Thymus (tissue), 11 donors: ENCODE results near the gene IGFBP2. TPM values are rescaled to one million over a fixed set of nuclear protein-coding genes. Genes with fewer than 3 reads are reported as not detected.
A peak's percentile ranks its signal among the peaks of the same experiment; 100 is the strongest.
"Not testable (repeated sequence)": the region's sequence is repeated elsewhere in the genome, so short reads cannot be mapped to it uniquely, and the experiment has no call there.

Experiments used
- DNase-seq, 9 donors: peaks; one replicate each; pipeline ENCODE4 v3.0.0-alpha.2; 2013; ENCODE audit warnings: low spot score in 9 of 9, low read depth in 6 of 9, missing footprints in 1 of 9
- H3K27ac ChIP-seq, 2 donors: one replicate each; pipeline ENCODE4 v1.5.1; 2013; ENCODE audit warnings: control low read depth in 1 of 2, low read depth in 1 of 2, low read length in 1 of 2, mild to moderate bottlenecking in 1 of 2, moderate library complexity in 1 of 2
- H3K27me3 ChIP-seq, 2 donors: one replicate each; pipeline ENCODE4 v1.5.1; 2013; ENCODE audit warnings: low read length in 1 of 2; ENCODE audit not compliant: control insufficient read depth in 2 of 2, insufficient read depth in 1 of 2
- H3K36me3 ChIP-seq, 2 donors: one replicate each; pipeline ENCODE4 v1.5.1; 2013; ENCODE audit warnings: low read length in 1 of 2, mild to moderate bottlenecking in 1 of 2, moderate library complexity in 1 of 2; ENCODE audit not compliant: control insufficient read depth in 2 of 2, insufficient read depth in 2 of 2
- H3K4me1 ChIP-seq, 2 donors: one replicate each; pipeline ENCODE4 v1.5.1; 2013; ENCODE audit warnings: low read length in 2 of 2; ENCODE audit not compliant: control insufficient read depth in 2 of 2, insufficient read depth in 2 of 2
- H3K4me3 ChIP-seq, 2 donors: one replicate each; pipeline ENCODE4 v1.5.1; 2013; ENCODE audit warnings: low read length in 2 of 2, control low read depth in 1 of 2, mild to moderate bottlenecking in 1 of 2
- H3K9me3 ChIP-seq, 2 donors: one replicate each; pipeline ENCODE4 v1.5.1; 2013; ENCODE audit warnings: low read length in 1 of 2, mild to moderate bottlenecking in 1 of 2; ENCODE audit not compliant: control insufficient read depth in 2 of 2, insufficient read depth in 1 of 2
- WGBS: extraction: QIAGEN DNeasy Blood & Tissue Kit; methylation state at CpG from one replicate; pipeline ENCODE4 v1.1.7; 2013; 5-methylcytosine and 5-hydroxymethylcytosine counted together
- polyA plus RNA-seq: library from polyadenylated mRNA; stranded (reverse); fragments of 200-250 nt; gene quantifications from one replicate; pipeline ENCODE4 v1.2.3, GENCODE V29; 2013
- total RNA-seq: library from RNA; stranded (reverse); fragments of 120-200 nt; gene quantifications from one replicate; pipeline ENCODE4 v1.2.4, GENCODE V29; 2013
- donor health status: healthy.

IGFBP2 gene
- total and polyA plus RNA-seq, 2 donors: 111 to 189 TPM

GRCh38 chr2:216591480-216591879 lies 41.7 kb upstream of the IGFBP2 start:
- Histone ChIP-seq H3K9me3 (no peaks in the 10 kb centered on the region), H3K27me3 (no peaks in the 10 kb centered on the region), H3K36me3 (no peaks in the 10 kb centered on the region), H3K4me3 (no peak overlapping the region), H3K27ac (no peak overlapping the region), H3K4me1 (peaks cover 0 to 2% of the 10 kb centered on the region in 2 donors)
- WGBS: 97% methylated on average over 6 of the region's 6 CpGs
- no peak for DNase-seq

- DNase-seq: no peak
- Histone ChIP-seq H3K9me3 (no peaks in the 10 kb centered on the region), H3K27ac (no peak overlapping the region), H3K27me3 (no peaks in the 10 kb centered on the region), H3K4me3 (no peak overlapping the region), H3K4me1 (peaks cover 0 to 2% of the 10 kb centered on the region in 2 donors), H3K36me3 (no peaks in the 10 kb centered on the region)
- 99% methylated on average over 1 of the region's 1 CpG for WGBS
Observed at GRCh38 chr2:216594081-216594480, 39.1 kb upstream of the IGFBP2 start.

GRCh38 chr2:216596236-216596979 lies 36.8 kb upstream of the IGFBP2 start:
- 77% methylated on average over 8 of the region's 8 CpGs for WGBS
- H3K36me3 ChIP-seq: no peaks in the 10 kb centered on the region
- DNase-seq: no peak

GRCh38 chr2:216596980-216597509 lies 36.2 kb upstream of the IGFBP2 start:
- no peak overlapping the region for H3K27ac ChIP-seq
- 81% methylated on average over 5 of the region's 5 CpGs for WGBS
- no peaks in the 10 kb centered on the region for H3K4me1 ChIP-seq
- H3K27me3 ChIP-seq: no peaks in the 10 kb centered on the region
- DNase-seq: no peak
- peaks cover 0 to 1% of the 10 kb centered on the region in 2 donors for H3K9me3 ChIP-seq
- no peak overlapping the region for H3K4me3 ChIP-seq
- no peaks in the 10 kb centered on the region for H3K36me3 ChIP-seq

More at GRCh38 chr2:216596236-216596979, 36.8 kb upstream of the IGFBP2 start:
- no peak overlapping the region for H3K27ac ChIP-seq
- no peaks in the 10 kb centered on the region for H3K9me3 ChIP-seq
- H3K27me3 ChIP-seq: no peaks in the 10 kb centered on the region
- no peak overlapping the region for H3K4me3 ChIP-seq
- H3K4me1 ChIP-seq: no peaks in the 10 kb centered on the region

- not testable (repeated sequence) for H3K9me3 ChIP-seq, H3K36me3 ChIP-seq, H3K4me3 ChIP-seq, H3K4me1 ChIP-seq, DNase-seq, H3K27ac ChIP-seq, H3K27me3 ChIP-seq
- 92% methylated on average over 7 of the region's 7 CpGs for WGBS
Observed at GRCh38 chr2:216597825-216598224, 35.4 kb upstream of the IGFBP2 start.

GRCh38 chr2:216601632-216602409 lies 31.4 kb upstream of the IGFBP2 start:
- H3K27me3 ChIP-seq: no peaks in the 10 kb centered on the region
- DNase-seq: no peak
- H3K4me1 ChIP-seq: peaks cover 9 to 23% of the 10 kb centered on the region in 2 donors
- no peak overlapping the region for H3K4me3 ChIP-seq
- H3K9me3 ChIP-seq: peaks cover 0 to 5% of the 10 kb centered on the region in 2 donors
- H3K36me3 ChIP-seq: no peaks in the 10 kb centered on the region
- WGBS: 97% methylated on average over 12 of the region's 12 CpGs
- no peak overlapping the region for H3K27ac ChIP-seq

- Histone ChIP-seq H3K9me3 (peaks cover 0 to 5% of the 10 kb centered on the region in 2 donors), H3K36me3 (no peaks in the 10 kb centered on the region), H3K4me3 (no peak overlapping the region), H3K27ac (no peak overlapping the region), H3K27me3 (no peaks in the 10 kb centered on the region), H3K4me1 (peaks cover 17 to 35% of the 10 kb centered on the region in 2 donors)
- 91% methylated on average over 9 of the region's 9 CpGs for WGBS
- DNase-seq: peak in 3 of 9 donors; percentile 16 to 51 (median 31)
Observed at GRCh38 chr2:216603010-216603883, 30.0 kb upstream of the IGFBP2 start.

GRCh38 chr2:216603884-216604245 lies 29.4 kb upstream of the IGFBP2 start:
- H3K4me1 ChIP-seq: peaks cover 17 to 35% of the 10 kb centered on the region in 2 donors
- WGBS: 96% methylated on average over 3 of the region's 3 CpGs
- no peak overlapping the region for H3K4me3 ChIP-seq
- H3K27me3 ChIP-seq: no peaks in the 10 kb centered on the region
- DNase-seq: no peak
- H3K27ac ChIP-seq: no peak overlapping the region
- peaks cover 0 to 5% of the 10 kb centered on the region in 2 donors for H3K9me3 ChIP-seq
- no peaks in the 10 kb centered on the region for H3K36me3 ChIP-seq
